ENCODE data around the gene SREK1IP1.

SREK1IP1 gene

DNA sequence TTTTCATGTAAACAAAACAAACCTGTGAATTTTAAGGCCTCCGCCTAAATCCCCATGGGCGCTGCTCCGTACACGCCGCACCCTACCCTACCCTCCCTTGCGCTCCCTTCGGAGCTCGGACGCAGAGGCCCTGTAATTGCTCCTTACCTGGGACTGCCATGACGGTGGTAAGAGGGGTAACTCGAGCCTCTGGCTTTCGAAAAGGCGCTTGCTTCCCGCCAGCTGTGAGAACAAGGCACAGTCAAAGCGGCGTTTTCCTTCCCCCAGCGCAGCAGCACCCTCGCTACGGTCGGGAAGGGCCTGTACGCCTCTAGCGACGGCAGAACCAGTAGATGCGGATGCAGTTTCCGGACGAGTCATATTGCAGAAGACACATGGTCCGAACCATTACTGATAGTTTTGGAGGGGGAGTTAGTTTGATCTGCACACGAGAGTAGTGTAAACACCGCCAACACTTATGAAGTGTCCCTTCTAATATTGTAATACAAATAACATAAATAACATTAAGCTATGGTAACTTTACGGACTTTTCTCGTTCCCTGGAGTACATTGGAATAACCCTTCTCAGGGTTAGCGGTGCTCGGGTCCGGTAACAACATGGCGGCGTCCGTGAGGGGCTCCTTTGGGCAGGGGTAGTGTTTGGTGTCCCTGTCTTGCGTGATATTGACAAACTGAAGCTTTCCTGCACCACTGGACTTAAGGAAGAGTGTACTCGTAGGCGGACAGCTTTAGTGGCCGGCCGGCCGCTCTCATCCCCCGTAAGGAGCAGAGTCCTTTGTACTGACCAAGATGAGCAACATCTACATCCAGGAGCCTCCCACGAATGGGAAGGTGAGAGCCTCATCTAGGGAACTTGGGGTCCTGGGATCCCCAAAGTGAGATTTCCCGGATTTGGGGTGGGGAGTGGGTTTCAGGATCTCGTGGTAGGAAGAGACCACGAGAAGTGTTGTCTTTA lies at the start of gene SREK1IP1, which contains the start of gene CWC27 (continued):
- TF ChIP-seq, protein P1, sequence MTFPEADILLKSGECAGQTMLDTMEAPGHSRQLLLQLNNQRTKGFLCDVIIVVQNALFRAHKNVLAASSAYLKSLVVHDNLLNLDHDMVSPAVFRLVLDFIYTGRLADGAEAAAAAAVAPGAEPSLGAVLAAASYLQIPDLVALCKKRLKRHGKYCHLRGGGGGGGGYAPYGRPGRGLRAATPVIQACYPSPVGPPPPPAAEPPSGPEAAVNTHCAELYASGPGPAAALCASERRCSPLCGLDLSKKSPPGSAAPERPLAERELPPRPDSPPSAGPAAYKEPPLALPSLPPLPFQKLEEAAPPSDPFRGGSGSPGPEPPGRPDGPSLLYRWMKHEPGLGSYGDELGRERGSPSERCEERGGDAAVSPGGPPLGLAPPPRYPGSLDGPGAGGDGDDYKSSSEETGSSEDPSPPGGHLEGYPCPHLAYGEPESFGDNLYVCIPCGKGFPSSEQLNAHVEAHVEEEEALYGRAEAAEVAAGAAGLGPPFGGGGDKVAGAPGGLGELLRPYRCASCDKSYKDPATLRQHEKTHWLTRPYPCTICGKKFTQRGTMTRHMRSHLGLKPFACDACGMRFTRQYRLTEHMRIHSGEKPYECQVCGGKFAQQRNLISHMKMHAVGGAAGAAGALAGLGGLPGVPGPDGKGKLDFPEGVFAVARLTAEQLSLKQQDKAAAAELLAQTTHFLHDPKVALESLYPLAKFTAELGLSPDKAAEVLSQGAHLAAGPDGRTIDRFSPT (tag by site-specific recombination; IDR thresholded peaks at IDR 0.05) = no peak
- TF ChIP-seq YY1 (tag by site-specific recombination; IDR thresholded peaks at IDR 0.05) (peak; percentile 95), IKZF3 (tag by site-specific recombination; IDR thresholded peaks at IDR 0.05) (peak; percentile 50; the same call in 1 of the 2 replicates), ZNF341 (tag by site-specific recombination; IDR thresholded peaks at IDR 0.05; ENCODE audit: low read depth) (peak; percentile 51)
- TF ChIP-seq, protein P2, sequence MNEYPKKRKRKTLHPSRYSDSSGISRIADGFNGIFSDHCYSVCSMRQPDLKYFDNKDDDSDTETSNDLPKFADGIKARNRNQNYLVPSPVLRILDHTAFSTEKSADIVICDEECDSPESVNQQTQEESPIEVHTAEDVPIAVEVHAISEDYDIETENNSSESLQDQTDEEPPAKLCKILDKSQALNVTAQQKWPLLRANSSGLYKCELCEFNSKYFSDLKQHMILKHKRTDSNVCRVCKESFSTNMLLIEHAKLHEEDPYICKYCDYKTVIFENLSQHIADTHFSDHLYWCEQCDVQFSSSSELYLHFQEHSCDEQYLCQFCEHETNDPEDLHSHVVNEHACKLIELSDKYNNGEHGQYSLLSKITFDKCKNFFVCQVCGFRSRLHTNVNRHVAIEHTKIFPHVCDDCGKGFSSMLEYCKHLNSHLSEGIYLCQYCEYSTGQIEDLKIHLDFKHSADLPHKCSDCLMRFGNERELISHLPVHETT (tag by site-specific recombination; IDR thresholded peaks at IDR 0.05) = peak; percentile 98

DNA sequence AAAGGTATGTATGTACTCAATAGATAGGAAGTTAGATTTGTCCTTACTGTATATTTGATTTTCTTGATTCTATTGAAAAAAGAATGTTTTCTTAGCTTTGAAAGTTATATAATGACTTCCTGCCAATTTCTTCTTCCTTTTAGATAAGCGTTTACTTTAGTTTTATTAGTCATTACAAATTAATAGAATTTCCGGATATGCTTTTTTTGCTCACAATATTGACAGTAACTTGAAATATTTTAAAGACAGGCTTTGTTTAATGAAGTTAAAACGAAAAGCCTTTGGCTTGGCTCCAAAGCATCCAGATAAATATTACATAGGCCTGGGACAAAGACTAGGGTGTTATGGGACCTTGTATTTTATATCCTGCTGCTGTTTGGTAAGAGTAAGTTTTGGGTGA lies 49.8 kb upstream of the SREK1IP1 start:
- H3K4me1 ChIP-seq (ENCODE audit: control insufficient read depth, insufficient read depth, low read length) = no peaks in the 10 kb centered on the region
- H3K36me3 ChIP-seq (ENCODE audit: control insufficient read depth in 2 of 2, insufficient read depth in 1 of 2, low read length in 2 of 2) = peaks cover 0 to 3% of the 10 kb centered on the region in 2 experiments; a peak in 1 of 3 replicates
- no peak overlapping the region for H3K4me3 ChIP-seq (ENCODE audit: low read depth, low read length)
- no peaks in the 10 kb centered on the region for H3K9me3 ChIP-seq (ENCODE audit: control insufficient read depth, insufficient read depth, low read depth, low read length)
- TF ChIP-seq, protein P3, sequence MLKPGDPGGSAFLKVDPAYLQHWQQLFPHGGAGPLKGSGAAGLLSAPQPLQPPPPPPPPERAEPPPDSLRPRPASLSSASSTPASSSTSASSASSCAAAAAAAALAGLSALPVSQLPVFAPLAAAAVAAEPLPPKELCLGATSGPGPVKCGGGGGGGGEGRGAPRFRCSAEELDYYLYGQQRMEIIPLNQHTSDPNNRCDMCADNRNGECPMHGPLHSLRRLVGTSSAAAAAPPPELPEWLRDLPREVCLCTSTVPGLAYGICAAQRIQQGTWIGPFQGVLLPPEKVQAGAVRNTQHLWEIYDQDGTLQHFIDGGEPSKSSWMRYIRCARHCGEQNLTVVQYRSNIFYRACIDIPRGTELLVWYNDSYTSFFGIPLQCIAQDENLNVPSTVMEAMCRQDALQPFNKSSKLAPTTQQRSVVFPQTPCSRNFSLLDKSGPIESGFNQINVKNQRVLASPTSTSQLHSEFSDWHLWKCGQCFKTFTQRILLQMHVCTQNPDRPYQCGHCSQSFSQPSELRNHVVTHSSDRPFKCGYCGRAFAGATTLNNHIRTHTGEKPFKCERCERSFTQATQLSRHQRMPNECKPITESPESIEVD (tag by site-specific recombination; IDR thresholded peaks at IDR 0.05) = 0 out of 2 replicates have a peak, but pooled peaks have one; percentile 6
- TF ChIP-seq BCL11A (tag by site-specific recombination; IDR thresholded peaks at IDR 0.05; ENCODE audit: low read depth) = no peak
- no peak overlapping the region for H3K27ac ChIP-seq (ENCODE audit: extremely low read depth, low read depth, low read length)
- POLR2A ChIA-PET = no interaction called here
- CTCF ChIA-PET = interaction anchor here (1.1 kb wide), 1 partner anchor 665 kb away, joined by 3 read pairs; no protein-coding TSS in a partner anchor

DNA sequence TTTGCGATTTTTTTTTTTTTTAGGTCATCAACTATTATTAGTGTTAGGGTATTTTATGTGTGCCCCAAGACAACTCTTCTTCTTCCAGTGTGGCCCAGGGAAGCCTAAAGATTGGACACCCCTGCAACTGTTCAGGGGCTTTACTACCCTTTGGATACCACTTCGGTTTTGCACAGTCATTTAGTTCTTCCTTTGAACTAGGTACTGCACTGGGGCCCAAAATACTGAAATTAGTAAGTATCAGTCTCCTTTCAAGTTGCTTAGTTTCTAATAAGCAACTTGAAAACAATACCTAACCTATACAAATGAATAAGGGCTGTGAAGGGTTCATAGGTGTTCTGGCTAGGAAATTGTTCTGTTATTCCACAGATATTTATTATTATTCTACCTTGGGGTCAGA lies 45.6 kb upstream of the SREK1IP1 start:
- CTCF ChIA-PET = interaction anchor here (0.6 to 1.1 kb wide), 3 partner anchors 9 to 670 kb away, joined by 3 to 5 read pairs (median 3); no protein-coding TSS in a partner anchor
- no peaks in the 10 kb centered on the region for H3K4me1 ChIP-seq (ENCODE audit: control insufficient read depth, insufficient read depth, low read length)
- no peak overlapping the region for H3K4me3 ChIP-seq (ENCODE audit: low read depth, low read length)
- no peaks in the 10 kb centered on the region for H3K9me3 ChIP-seq (ENCODE audit: control insufficient read depth, insufficient read depth, low read depth, low read length)
- POLR2A ChIA-PET = no interaction called here
- H3K36me3 ChIP-seq (ENCODE audit: control insufficient read depth in 2 of 2, insufficient read depth in 1 of 2, low read length in 2 of 2) = peaks cover 0 to 3% of the 10 kb centered on the region in 2 experiments; a peak in 2 of 3 replicates
- H3K27ac ChIP-seq (ENCODE audit: extremely low read depth, low read depth, low read length) = no peak overlapping the region
- TF ChIP-seq, protein P4, sequence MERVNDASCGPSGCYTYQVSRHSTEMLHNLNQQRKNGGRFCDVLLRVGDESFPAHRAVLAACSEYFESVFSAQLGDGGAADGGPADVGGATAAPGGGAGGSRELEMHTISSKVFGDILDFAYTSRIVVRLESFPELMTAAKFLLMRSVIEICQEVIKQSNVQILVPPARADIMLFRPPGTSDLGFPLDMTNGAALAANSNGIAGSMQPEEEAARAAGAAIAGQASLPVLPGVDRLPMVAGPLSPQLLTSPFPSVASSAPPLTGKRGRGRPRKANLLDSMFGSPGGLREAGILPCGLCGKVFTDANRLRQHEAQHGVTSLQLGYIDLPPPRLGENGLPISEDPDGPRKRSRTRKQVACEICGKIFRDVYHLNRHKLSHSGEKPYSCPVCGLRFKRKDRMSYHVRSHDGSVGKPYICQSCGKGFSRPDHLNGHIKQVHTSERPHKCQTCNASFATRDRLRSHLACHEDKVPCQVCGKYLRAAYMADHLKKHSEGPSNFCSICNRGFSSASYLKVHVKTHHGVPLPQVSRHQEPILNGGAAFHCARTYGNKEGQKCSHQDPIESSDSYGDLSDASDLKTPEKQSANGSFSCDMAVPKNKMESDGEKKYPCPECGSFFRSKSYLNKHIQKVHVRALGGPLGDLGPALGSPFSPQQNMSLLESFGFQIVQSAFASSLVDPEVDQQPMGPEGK (tag by site-specific recombination; IDR thresholded peaks at IDR 0.05) = no peak
- TF ChIP-seq ZNF114 (tag by site-specific recombination; IDR thresholded peaks at IDR 0.05) (no peak), ZNF548 (tag by site-specific recombination; IDR thresholded peaks at IDR 0.05) (no peak), ZNF223 (tag by site-specific recombination; IDR thresholded peaks at IDR 0.05) (no peak), HOXD13 (CRISPR knock-in tag; IDR thresholded peaks at IDR 0.05; ENCODE audit: borderline replicate concordance) (no peak), ZNF19 (tag by site-specific recombination; IDR thresholded peaks at IDR 0.05; ENCODE audit: low read depth) (no peak), ZNF830 (tag by site-specific recombination; IDR thresholded peaks at IDR 0.05; ENCODE audit: low read depth) (no peak), ZNF510 (tag by site-specific recombination; IDR thresholded peaks at IDR 0.05; ENCODE audit: insufficient replicate concordance) (no peak), KLF16 (tag by site-specific recombination; IDR thresholded peaks at IDR 0.05) (no peak), ZNF664 (tag by site-specific recombination; IDR thresholded peaks at IDR 0.05) (no peak)
- TF ChIP-seq, protein P5, sequence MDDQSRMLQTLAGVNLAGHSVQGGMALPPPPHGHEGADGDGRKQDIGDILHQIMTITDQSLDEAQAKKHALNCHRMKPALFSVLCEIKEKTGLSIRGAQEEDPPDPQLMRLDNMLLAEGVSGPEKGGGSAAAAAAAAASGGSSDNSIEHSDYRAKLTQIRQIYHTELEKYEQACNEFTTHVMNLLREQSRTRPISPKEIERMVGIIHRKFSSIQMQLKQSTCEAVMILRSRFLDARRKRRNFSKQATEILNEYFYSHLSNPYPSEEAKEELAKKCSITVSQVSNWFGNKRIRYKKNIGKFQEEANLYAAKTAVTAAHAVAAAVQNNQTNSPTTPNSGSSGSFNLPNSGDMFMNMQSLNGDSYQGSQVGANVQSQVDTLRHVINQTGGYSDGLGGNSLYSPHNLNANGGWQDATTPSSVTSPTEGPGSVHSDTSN (CRISPR knock-in tag; IDR thresholded peaks at IDR 0.05) = no peak
- TF ChIP-seq, protein P6, sequence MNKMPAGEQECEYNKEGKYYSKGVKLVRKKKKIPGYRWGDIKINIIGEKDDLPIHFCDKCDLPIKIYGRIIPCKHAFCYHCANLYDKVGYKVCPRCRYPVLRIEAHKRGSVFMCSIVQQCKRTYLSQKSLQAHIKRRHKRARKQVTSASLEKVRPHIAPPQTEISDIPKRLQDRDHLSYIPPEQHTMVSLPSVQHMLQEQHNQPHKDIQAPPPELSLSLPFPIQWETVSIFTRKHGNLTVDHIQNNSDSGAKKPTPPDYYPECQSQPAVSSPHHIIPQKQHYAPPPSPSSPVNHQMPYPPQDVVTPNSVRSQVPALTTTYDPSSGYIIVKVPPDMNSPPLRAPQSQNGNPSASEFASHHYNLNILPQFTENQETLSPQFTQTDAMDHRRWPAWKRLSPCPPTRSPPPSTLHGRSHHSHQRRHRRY (tag by site-specific recombination; IDR thresholded peaks at IDR 0.05) = no peak
